Measurements from ENCODE around the gene FARP1. TPM values are rescaled to one million over a fixed set of nuclear protein-coding genes. Genes with fewer than 3 reads are reported as not detected.

FARP1 gene
- total and polyA plus RNA-seq, 2 of the 8 experiments (the other 6 are each of a cell fraction or from before 2014, with no cell fraction given) = 24.7 to 104 TPM

DNA sequence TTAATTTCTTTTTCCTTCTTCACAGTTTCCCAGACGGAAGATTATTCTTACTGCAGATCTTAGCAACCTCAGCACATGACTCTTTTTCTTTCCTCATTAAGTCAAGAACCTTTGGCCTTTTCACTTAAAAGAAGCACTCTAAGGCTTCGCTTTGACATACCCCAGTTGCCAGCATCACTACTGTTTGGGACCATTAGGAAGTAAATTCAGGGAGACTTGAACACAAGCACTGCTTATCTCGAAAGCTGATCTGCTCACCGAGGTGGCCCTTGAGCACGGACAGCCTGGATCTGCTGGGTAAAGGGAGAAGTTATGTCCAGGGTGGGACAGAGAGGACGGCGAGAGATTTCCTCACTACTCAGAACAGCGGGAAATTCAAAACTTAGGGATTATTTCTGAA, 185.6 kb downstream of the FARP1 start (continued):
- TF ChIP-seq, protein P1, sequence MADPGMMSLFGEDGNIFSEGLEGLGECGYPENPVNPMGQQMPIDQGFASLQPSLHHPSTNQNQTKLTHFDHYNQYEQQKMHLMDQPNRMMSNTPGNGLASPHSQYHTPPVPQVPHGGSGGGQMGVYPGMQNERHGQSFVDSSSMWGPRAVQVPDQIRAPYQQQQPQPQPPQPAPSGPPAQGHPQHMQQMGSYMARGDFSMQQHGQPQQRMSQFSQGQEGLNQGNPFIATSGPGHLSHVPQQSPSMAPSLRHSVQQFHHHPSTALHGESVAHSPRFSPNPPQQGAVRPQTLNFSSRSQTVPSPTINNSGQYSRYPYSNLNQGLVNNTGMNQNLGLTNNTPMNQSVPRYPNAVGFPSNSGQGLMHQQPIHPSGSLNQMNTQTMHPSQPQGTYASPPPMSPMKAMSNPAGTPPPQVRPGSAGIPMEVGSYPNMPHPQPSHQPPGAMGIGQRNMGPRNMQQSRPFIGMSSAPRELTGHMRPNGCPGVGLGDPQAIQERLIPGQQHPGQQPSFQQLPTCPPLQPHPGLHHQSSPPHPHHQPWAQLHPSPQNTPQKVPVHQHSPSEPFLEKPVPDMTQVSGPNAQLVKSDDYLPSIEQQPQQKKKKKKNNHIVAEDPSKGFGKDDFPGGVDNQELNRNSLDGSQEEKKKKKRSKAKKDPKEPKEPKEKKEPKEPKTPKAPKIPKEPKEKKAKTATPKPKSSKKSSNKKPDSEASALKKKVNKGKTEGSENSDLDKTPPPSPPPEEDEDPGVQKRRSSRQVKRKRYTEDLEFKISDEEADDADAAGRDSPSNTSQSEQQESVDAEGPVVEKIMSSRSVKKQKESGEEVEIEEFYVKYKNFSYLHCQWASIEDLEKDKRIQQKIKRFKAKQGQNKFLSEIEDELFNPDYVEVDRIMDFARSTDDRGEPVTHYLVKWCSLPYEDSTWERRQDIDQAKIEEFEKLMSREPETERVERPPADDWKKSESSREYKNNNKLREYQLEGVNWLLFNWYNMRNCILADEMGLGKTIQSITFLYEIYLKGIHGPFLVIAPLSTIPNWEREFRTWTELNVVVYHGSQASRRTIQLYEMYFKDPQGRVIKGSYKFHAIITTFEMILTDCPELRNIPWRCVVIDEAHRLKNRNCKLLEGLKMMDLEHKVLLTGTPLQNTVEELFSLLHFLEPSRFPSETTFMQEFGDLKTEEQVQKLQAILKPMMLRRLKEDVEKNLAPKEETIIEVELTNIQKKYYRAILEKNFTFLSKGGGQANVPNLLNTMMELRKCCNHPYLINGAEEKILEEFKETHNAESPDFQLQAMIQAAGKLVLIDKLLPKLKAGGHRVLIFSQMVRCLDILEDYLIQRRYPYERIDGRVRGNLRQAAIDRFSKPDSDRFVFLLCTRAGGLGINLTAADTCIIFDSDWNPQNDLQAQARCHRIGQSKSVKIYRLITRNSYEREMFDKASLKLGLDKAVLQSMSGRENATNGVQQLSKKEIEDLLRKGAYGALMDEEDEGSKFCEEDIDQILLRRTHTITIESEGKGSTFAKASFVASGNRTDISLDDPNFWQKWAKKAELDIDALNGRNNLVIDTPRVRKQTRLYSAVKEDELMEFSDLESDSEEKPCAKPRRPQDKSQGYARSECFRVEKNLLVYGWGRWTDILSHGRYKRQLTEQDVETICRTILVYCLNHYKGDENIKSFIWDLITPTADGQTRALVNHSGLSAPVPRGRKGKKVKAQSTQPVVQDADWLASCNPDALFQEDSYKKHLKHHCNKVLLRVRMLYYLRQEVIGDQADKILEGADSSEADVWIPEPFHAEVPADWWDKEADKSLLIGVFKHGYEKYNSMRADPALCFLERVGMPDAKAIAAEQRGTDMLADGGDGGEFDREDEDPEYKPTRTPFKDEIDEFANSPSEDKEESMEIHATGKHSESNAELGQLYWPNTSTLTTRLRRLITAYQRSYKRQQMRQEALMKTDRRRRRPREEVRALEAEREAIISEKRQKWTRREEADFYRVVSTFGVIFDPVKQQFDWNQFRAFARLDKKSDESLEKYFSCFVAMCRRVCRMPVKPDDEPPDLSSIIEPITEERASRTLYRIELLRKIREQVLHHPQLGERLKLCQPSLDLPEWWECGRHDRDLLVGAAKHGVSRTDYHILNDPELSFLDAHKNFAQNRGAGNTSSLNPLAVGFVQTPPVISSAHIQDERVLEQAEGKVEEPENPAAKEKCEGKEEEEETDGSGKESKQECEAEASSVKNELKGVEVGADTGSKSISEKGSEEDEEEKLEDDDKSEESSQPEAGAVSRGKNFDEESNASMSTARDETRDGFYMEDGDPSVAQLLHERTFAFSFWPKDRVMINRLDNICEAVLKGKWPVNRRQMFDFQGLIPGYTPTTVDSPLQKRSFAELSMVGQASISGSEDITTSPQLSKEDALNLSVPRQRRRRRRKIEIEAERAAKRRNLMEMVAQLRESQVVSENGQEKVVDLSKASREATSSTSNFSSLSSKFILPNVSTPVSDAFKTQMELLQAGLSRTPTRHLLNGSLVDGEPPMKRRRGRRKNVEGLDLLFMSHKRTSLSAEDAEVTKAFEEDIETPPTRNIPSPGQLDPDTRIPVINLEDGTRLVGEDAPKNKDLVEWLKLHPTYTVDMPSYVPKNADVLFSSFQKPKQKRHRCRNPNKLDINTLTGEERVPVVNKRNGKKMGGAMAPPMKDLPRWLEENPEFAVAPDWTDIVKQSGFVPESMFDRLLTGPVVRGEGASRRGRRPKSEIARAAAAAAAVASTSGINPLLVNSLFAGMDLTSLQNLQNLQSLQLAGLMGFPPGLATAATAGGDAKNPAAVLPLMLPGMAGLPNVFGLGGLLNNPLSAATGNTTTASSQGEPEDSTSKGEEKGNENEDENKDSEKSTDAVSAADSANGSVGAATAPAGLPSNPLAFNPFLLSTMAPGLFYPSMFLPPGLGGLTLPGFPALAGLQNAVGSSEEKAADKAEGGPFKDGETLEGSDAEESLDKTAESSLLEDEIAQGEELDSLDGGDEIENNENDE (IDR thresholded peaks at IDR 0.05; ENCODE audit: insufficient replicate concordance, low read length) = no peak
- no peak for TF ChIP-seq TCF12 (IDR thresholded peaks at IDR 0.05; ENCODE audit: low read depth, low read length)
- no peak for TF ChIP-seq PHF8 (conservative IDR thresholded peaks at IDR 0.05; ENCODE audit: low read depth, low read length)
- no peak for TF ChIP-seq TAF1 (IDR thresholded peaks at IDR 0.05; ENCODE audit: low read depth, low read length)
- no peak for TF ChIP-seq POLR2A (IDR thresholded peaks at IDR 0.05; ENCODE audit: control extremely low read depth in 1 of 2, low read depth in 2 of 2, low read length in 2 of 2)
- TF ChIP-seq KDM5A (IDR thresholded peaks at IDR 0.05; ENCODE audit: low read length) = no peak
- no peak for TF ChIP-seq POLR2AphosphoS5 (IDR thresholded peaks at IDR 0.05; ENCODE audit: low read depth, low read length)
- no peak for TF ChIP-seq CBX5 (IDR thresholded peaks at IDR 0.05; ENCODE audit: low read depth, low read length)
- TF ChIP-seq CHD1 (IDR thresholded peaks at IDR 0.05; ENCODE audit: low read depth, low read length) = no peak
- TF ChIP-seq ASH2L (IDR thresholded peaks at IDR 0.05; ENCODE audit: low read length) = no peak

All from H1 (cell line).